CD4-positive, alpha-beta T cell treated with Interferon gamma for 1 hour (primary cell): ENCODE measurements around the gene C1R.

Experiments
- DNase-seq: peaks from one replicate; pipeline ENCODE4 v3.0.0-alpha.2; 2020

Gene C1R

GRCh38 chr12:7096006-7096932 lies 4.0 kb upstream of the C1R start:
- DNase-seq: no peak

DNA sequence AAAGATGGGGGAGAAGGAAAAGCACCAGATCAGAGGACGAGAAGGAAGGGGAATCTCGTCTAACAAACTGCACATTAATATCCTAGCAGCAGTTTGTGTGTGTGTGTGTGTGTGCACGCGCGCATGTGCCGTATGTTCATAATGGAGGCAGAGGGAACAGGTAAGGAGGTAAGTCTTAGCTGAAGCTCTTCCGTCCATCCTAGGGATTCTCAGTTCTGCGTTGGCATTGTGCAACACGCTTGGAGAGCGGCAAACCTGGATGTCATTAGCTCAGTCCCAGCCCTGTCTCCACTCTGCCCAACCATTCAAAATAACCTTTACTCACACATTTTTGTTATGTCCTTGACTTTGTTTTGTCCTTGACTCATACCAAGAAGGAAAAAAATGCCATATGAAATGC lies 1.6 kb upstream of the C1R start:
- no peak for DNase-seq

DNA sequence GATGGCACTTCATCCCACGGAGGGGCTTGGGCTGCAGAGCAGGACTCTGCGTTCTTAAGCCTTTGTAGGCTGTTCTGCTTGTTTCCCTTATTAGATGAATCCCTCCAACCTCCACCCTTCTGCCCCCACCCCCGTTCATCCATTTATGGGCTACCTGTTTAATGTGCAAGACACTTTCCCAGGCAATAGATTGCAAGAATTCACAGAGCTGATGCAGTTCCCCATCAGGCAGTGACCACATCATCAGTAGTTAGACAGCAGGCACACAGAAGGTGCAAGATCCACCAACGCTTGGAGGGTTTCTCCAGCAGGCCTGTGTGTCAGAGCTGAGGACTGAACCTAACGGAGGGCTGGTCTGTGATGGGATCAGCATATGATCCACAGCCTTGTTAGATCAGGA lies 1.2 kb upstream of the C1R start:
- DNase-seq: no peak

DNA sequence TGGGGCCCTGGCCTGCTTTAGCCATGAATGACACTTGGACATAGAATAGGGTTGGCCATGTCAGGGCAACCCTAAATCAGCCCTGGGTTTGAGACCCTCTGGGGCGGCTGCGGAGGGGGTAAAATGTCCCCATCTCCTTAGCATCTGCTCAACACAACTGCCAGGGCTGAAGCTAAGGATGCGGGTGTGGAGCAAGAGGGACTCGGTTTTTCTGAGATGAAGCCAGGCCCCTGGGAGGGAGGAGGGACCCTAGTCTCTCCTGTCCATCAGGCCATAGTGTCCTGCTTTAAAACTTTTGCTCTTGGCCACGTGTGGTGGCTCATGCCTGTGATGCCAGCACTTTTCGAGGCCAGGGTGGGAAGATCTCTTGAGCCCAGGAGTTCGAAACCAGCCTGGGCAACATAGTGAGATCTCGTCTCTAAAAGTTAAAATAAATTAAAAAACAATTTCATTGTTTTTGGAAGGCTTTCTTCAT lies 778 bp upstream of the C1R start:
- DNase-seq: no peak

DNA sequence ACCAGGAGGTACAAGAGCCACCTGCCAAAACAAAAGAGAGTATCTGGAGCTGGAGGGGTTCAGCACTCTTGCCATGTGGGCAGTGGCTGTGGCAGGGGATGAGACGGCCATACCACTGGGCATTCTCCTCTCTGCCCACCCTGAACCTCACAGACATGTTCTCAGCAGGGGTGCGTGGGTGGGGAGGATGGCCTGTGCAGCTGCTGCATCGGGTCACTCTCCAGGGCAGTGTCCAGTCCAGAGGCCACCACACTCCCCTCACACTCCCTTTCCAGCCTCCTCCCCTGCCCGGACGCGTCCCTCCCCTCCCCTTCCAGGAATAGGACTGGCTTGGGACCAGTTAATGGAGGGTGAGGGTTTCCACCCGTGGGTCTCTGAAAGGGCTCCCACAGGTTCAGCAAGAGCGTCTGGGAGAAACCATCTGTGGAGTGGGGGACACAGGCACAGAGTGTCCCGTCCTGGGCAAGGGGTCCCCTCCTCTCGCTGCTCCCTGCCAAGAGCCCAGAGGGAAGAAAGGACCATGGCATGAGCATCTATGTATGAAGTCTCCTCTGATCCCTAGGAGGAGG lies 501 bp downstream of the C1R start:
- no peak for DNase-seq

DNA sequence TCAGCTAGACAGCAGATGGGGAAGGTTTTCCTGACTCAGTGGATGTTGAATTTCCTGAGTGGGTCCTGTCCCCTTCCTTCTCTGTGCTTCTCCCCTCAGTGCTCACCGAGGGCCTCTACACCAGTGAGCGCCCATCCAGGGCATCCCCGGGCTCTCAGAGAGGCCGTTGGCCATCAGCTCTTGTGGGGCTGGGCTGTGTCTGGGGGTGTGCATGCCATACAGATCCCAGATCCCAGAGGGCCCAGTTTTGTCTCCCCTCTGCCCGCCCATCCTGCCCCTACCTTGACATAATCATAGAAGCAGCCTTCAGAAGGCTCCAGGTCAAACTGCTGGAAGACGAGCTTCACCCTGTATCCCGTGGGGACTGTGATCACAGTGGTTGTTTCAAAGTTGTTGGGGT lies 1.1 kb downstream of the C1R start:
- DNase-seq: no peak

DNA sequence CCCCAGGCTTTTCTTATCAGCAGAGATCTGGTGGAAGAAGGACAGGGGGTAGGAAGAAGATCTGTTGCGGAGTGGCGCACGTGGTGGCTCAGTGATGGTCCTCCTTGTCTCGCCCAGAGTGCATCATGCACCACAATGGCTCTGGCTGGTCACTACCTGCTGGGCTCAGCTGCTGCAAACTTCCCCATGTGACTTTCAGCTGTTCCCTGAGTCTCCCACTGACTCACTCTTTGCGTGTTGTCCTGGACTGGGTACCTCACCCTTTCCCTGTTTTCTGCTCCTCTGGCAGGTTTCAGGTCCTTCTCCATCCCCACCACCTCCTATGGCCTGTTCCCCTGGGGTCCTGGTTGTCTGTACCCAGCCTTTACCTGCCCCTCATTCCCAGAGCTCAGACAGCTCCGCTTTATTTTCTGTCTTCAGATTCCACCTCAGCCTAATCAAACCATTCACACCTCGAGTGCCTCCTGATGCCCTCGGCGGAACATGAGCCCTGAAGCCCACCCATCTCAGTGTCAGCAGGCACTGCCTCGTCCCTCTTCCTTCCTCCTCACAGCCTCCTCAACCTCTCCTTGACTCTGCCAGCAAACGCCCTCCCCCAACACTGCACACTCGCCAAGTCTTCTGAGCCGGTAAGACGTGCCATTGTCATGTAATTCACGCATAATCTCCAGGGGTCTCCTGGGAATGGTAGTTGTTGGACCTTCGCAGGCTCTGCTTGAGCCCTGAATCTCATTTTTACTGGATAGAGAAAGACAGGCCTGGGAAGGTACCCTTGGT lies 1.8 kb downstream of the C1R start:
- DNase-seq: no peak

DNA sequence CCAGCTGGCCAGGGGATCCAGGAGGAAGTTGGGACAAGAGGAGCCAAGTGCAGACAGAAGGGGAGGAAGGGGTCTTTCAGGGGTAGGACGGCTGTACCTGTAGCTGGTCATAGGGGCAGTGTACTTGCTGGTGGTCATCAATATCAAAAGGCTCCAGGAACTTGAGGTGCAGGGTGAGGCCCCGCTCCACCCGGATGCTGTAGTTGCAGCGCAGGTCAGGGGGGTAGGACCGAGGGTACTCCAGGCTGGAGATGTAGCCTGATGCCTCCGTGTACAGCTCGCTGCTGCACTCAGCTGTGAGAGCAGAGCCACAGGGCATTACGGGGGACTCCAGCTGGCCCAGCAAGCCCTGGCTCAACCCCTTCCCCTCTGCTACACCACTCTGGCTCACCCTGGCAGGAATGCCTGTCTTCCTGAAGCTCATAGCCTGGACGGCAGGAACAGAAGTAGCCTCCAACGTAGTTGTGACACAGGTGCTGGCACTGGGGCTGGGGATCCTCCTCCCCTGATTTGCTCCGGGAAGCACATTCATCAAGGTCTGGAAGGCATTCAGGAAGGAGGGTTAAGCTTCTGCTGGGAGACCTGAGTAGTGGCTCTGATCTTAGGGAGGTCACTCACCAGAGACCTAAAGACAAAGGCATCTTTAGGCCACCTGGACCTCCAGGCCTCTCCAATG lies 2.9 kb downstream of the C1R start:
- no peak for DNase-seq

GRCh38 chr12:7083125-7083524 lies 9.1 kb downstream of the C1R start:
- DNase-seq: no peak

DNA sequence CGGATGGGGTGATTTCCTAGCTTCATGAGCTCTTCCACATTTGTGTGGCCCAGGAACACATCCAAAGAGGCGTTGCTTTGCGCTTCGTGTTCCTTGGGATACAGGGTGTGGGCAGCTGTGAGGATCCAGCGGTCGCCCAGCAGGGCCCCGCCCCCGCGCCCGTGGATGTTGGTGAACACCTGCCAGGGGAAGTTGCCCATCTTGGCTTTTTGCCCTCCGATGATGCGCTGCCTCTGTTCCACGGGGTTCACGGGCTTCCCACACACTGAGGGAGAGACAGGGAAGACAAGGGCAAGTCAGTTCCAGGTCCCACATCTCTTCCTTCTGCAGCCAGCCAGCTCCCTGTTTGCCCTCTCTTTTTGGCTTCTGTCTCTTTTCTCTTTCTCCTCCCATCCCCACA lies 11.2 kb downstream of the C1R start:
- DNase-seq: no peak

DNA sequence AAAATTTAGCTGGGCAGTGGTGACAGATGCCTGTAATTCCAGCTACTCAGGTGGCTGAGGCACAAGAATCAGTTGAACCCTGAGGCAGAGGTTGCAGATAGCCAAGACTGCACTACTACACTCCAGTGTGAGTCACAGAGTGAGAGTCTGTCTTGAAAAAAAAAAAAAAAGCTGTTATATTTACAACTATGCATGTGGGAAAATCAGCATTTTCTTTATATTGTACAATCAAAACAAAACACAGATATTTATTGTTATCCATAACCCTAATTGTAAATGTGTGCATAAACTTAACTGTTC lies 12.5 kb downstream of the C1R start:
- DNase-seq: no peak

DNA sequence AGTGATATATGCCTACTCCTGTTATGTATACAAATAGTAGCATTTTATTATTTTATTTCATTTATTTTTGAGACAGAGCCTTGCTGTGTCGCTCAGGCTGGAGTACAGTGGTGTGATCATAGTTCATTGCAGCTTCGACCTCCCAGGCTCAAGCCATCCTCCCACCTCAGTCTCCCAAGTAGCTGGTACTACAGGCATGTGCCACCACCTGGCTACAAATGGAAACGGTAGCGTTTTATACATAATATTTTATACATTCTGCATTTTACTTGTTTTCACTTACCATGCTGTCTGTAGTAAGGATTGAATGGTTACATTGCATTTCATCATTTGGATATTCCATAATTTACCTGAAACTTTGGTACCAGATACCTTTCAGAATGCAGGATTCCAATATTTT lies 14.1 kb downstream of the C1R start:
- DNase-seq: no peak

DNA sequence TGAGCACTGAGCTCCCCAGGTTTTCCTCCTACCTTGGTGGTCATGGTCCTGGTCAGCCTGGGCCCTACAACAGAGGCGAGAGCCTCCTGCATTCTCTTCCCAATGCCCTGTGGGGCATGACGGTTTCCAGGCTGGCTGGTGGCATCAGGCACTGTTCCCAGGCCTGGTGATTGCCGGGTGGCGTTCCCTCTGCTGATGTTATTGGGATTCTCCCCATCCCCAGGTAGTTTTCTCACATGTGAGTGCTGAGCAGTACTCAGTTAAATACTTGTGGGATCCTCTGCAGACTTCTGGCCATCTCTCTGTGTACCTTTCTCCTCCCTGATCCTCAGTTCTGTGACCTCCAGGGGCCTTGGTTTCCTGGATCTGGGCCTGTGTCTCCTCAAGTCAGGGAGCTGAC lies 15.8 kb downstream of the C1R start:
- DNase-seq: no peak

- DNase-seq: no peak
Measured at GRCh38 chr12:7075939-7076338, 16.3 kb downstream of the C1R start.

DNA sequence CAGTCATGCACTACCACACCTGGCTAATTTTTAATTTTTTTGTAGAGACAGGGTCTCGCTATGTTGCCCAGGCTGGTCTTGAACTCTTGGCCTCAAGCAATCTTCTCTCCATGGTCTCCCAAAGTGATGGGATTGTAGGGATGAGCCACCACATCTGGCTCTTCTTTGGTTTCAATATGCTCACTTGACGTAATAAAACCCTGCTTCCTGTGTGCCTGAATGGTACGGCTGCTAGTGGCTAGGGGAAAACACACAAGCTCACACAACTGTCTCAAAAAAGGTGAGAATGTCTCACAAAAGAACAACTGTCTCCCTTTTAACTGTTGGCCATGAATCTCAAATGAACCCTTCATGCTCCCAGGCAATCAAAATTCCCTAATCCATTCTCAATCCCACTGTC lies 16.7 kb downstream of the C1R start:
- no peak for DNase-seq

DNA sequence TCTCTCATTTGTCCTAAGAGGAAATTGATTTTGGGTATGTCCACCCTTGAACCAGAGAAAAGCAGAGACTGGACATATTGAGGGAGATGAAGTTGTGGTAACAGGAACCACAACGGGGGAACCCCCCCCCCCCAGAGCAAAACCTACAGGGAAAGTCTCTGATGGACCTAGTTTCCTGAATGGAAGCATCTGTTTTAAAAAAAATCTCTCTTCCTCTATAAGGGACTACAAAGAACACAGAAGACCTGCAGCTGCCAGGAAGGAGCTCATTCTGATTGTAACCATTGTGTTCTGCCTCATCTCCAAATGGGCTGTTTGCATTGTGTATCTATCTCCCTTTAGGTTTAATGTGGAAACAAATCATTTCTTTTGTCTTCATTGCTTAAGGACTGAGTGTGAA lies 18.3 kb downstream of the C1R start:
- DNase-seq: no peak

- DNase-seq: no peak
Measured at GRCh38 chr12:7072554-7072953, 19.7 kb downstream of the C1R start.

DNA sequence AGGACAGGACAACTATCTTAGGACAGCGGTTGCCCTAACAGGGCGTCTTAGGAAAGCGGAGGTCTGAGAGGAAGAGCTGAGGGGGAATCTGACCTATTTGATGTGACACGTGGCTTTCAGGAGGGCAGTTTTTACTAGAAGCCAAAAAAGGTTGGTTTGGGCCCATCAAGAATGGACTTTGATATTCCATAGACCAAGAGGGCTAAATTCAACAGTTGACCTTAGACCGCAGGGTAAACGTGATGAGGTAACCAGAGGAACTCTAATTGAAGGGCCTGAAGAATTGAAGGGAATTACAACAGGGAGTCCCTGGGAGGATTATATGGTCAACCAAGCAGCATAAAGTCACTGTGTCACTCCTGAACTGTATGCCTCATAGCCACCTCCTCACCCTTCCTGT lies 20.2 kb downstream of the C1R start:
- DNase-seq: no peak

DNA sequence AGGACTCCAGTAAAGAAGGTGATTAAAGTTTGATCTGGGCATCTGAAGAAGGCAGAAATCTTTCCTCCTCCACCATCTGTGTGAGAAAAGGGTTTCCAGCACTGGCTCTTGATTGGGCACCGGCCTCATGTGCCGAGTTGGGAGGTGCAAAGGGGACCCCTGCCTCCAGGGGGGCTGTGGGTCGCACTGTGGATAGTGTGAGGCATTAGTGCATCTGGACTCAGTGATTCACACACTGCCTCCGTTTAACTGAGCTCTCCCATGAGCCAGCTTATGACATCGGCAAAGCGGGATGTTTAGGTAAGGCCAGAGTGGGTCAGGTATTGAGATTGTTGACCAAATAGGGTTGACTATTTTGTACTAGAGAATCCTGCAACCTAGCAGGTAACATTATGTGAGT lies 22.9 kb downstream of the C1R start:
- DNase-seq: no peak

- no peak for DNase-seq
Measured at GRCh38 chr12:7068994-7069346, 23.3 kb downstream of the C1R start.

- DNase-seq: no peak
Measured at GRCh38 chr12:7068240-7068993, 23.8 kb downstream of the C1R start.

DNA sequence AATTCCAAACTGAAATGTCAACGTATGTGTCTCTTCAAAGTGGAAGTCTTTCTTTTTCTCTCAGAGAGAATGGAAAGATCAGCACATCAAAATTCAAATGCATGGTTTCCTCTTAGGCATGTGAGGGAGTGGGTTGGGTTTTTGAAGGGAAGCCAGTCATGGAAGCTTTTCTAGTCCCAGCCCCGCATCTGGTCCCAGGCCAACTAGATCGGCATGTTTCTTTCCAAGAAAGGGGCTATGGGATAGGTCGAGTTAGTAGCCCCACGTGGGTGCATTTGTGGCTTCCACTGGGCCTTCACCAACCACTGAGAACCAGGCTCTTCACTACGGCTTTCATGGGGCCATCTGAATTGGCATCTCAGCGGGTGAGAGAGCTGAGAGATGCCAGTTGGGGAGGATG lies 25.1 kb downstream of the C1R start:
- DNase-seq: no peak

- DNase-seq: no peak
Measured at GRCh38 chr12:7066596-7066995, 25.6 kb downstream of the C1R start.
